HG02759 (cell line): ENCODE results near the gene SRSF12.
A peak's percentile ranks its signal among the peaks of the same experiment; 100 is the strongest.
"Not testable (repeated sequence)": the region's sequence is repeated elsewhere in the genome, so short reads cannot be mapped to it uniquely, and the experiment has no call there.

Experiments used
- ATAC-seq: cut with Tn5 transposase; IDR thresholded peaks from one replicate; pipeline ENCODE4 v1.9.1; 2021; ENCODE audit warnings: mild to moderate bottlenecking, moderate library complexity; ENCODE audit not compliant: unreplicated experiment

SRSF12 gene

DNA sequence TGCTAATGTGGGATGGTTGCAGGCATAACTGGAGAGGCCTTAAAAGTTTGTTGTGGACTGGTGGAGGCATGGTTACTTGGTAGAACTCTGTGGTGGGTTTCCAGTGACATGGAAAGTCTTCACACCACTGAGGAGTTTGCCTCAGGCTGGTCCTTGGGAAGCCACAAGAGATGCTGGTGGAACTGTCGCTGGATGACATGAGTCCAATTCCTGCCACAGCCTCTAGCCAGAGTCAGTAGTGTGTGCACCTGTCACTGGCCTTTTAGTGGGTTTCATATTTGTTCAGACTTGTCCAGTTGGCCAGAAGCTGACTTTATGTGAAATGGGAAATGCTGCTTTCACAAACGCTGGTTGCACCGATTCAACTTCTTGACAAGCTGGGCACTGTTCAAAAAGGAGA, 13.7 kb upstream of the SRSF12 start:
- no peak for ATAC-seq

DNA sequence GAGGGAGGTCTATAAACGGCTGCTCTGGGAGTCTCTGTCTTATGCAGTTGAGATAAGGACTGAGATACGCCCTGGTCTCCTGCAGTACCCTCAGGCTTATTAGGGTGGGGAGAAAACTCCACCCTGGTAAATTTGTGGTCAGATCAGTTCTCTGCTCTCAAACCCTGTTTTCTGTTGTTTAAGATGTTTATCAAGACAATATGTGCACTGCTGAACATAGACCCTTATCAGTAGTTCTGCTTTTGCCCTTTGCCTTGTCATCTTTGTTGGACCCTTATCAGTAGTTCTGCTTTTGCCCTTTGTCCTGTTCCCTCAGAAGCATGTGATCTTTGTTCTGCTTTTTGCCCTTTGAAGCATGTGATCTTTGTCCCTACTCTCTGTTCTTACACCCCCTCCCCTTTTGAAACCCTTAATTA, 10.4 kb upstream of the SRSF12 start:
- ATAC-seq, result not testable (repeated sequence)

GRCh38 chr6:89122625-89123024, 4.8 kb upstream of the SRSF12 start:
- ATAC-seq, result no peak

DNA sequence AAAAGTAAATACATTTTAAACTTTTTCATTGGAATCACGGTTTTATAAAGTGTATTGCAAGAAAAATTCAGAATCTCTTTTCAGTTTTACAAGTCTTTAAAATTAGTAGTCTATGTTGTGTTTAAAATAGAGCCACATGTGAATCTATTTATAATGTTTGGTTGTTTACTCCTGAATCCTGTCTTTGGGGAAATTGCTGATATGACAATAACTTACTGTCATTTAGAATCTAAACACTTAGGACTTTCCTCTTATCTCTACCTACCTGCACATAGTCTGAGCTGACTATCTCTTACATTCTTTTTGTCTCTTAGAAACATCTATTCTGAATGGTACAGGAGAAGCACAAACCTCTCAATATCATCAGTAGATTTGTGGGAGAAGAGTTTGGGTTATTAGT, 4.1 kb upstream of the SRSF12 start:
- ATAC-seq, result no peak

DNA sequence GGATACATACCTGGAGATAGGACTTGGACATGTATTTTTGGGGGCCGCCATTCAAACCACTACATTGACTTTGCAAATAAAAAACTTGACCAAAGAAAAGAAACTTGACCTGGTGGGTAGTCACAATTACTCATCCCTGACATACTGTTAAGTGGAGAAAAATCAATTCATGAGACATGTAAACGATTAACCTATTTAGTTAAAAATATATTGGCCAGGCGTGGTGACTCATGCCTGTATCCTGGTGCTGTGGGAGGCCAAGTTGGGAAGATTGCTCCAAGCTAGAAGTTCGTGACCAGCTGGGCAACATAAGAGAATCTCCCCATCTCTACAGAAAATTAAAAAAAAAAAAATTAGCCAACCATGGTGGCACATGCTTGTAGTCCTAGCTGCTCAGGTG, 2.5 kb upstream of the SRSF12 start:
- no peak for ATAC-seq

DNA sequence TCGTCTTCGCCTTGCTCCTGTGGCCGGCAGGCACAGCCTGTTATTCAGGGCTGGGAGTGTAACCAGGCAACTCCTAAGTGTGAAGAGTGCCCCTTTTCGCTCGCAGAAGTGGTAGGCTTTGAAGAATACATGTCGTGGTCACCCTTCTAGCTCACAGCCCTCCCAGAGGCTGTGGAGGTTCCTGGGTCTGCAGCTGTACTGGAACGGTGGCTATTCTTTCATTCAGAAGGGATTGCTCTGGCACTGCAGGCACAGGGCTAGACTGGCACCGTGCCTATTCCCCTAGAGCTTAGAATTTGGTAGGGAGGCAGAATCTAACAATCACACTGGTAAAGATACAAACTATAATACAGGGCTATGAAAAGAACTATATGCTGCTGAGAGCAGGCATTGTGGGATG, 1.1 kb upstream of the SRSF12 start:
- ATAC-seq, result no peak

DNA sequence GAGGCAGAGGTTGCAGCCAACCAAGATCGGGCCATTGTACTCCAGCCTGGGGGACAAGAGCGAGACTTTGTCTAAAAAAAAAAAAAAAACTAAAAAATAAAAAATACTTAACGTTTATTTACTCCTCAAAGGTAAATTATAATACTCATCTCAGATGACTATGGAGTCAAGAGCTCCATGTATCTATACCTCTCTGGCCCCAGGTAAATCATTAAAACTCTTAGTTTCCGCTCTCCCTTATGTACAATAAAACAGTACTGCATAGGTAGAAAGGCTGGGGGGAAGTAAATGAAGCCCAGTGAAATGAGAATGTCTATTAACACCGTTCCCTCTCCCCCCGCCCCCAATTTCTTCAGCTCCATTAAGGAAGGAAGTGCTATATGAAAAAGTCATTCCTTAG, 1.2 kb downstream of the SRSF12 start:
- no peak for ATAC-seq

- no peak for ATAC-seq
These were observed 5.9 kb downstream of the SRSF12 start for GRCh38 chr6:89111933-89112332.

- ATAC-seq, result no peak
These were observed 7.6 kb downstream of the SRSF12 start for GRCh38 chr6:89110284-89110683.

GRCh38 chr6:89100114-89100513, 17.8 kb downstream of the SRSF12 start:
- ATAC-seq, result no peak

- ATAC-seq, result no peak
These were observed 19.4 kb downstream of the SRSF12 start for GRCh38 chr6:89098461-89098860.

- ATAC-seq, result no peak
These were observed 30.0 kb downstream of the SRSF12 start for GRCh38 chr6:89087881-89088280.

- no peak for ATAC-seq
These were observed 32.3 kb downstream of the SRSF12 start for GRCh38 chr6:89085409-89086205.

- no peak for ATAC-seq
These were observed 32.9 kb downstream of the SRSF12 start for GRCh38 chr6:89084954-89085353.

DNA sequence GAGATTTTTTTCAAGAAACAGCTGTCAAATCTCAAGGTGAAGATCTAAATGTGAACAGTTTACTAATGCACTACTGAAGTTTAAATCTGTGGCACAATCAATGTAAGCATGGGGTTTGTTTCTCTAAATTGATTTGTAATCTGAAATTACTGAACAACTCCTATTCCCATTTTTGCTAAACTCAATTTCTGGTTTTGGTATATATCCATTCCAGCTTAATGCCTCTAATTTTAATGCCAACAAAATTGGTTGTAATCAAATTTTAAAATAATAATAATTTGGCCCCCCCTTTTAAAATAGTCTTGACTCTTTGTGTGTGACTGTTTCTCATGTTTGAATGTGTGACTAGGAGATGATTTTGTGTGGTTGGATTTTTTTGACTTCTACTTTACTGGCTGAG, 33.3 kb downstream of the SRSF12 start:
- no peak for ATAC-seq

DNA sequence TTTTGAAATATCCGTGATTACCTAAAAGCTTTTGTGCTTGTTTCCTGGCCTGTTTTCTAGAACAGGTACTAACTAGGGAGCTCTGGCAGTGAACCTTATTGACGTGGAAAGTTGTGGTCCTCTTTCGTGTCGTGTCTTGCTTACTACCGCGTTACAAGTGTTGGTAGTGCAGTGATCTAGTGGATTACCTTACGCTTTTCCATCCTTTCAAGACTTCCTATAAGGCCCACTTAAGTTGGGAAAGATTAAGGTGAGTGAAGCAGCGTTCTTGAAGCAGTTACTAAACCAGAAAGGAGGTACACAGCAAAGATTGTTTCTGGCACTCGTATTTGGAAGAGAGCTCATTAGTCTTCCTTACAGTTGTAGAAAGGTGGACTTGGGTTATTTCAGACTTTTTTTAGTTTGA, 35.4 kb downstream of the SRSF12 start:
- no peak for ATAC-seq

DNA sequence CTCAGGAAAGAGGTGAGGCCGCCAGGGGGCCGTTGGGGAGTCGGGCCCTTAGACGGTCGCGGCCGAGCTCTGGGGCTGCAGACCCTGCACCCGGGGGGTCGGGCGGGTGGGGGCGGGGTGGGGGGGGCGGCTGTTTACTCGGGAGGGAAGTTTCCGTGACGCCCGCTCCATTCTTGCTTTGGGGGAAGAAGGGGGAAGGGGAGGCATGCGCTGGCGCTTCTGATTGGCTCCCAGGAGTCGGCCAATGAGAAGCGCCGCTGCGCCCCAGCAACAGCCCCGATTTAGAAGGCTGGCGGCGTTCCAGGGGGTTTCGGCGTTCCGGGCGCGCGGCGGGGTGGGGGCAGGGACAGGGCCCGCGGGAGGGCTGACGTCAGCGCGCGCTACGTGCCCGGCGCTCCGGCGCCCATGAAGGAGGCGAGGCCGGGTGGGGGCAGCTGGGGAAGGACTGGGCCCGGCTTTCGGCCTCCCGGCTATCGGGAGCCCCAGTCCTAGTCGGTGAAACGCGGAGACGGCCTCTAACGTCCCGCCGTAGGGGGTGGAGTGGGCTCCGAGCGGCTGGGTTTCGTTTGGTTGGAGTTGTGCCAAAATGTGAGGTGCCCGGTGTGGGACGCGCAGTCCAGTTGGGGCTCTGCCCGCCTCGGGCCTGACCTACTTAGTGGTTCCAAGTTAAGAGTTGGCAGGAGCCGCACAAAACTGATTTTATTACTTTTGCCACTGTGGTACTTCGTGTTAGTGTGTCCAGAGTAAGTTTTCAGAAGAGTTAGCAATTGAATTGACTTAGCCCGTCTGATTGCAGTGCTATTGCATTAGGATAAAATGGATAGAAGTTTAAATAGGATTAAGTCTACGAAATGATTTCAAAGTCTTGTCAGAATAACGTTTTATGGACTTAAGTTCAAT, 36.2 kb downstream of the SRSF12 start:
- ATAC-seq, result peak; percentile 62

DNA sequence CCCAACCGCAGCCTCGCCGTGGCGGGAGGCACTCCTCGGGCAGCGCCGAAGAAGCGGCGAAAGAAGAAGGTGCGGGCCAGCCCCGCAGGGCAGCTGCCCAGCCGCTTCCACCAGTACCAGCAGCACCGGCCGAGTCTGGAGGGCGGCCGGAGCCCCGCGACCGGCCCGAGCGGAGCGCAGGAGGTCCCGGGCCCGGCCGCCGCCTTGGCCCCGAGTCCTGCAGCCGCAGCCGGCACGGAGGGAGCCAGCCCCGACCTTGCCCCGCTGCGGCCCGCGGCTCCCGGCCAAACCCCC, 36.8 kb downstream of the SRSF12 start:
- peak; percentile 16 for ATAC-seq

DNA sequence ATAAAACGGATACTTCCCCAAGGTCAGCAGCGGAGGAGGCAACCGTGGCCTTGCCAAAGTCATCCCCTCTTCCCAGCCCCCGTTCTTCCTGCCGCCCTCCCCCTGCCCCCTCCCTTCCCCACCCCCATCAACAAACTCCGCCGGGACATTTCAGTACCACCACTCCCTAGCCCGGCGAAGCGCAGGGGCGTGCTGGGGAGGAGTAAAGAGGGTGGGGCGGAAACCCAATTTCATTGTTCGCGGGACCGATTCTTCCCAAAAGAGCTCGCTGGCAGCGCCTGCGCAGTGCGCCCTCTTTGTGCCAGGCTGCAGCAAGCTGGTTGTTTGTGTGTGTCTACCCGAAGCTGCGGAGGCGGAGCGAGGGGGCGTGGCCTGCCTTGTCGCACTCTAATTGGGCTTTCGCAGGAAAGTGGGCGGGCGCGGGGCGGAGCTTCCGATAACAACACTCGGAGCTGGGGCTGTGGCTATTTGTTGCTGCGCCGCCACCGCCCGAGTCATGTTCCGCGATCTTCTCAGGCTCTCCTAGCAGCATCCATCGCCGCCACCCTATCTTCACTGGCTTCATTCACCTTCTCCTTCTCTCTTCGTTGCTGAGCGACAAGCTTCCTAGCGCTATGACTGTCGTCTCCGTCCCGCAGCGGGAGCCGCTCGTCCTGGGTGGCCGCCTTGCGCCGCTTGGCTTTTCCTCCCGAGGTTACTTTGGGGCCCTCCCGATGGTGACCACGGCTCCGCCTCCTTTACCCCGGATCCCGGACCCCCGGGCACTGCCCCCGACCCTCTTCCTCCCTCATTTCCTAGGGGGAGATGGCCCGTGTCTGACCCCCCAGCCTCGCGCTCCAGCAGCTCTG, 37.4 kb downstream of the SRSF12 start, which contains the start of gene PNRC1:
Gene PNRC1, plus strand, starts transcription at position 471 of the 848 bp plus-strand sequence. Its CDS starts 144 bp downstream, at position 615.
- peak; percentile 76 for ATAC-seq

- ATAC-seq, result no peak
These were observed 38.2 kb downstream of the SRSF12 start for GRCh38 chr6:89079511-89080234.

DNA sequence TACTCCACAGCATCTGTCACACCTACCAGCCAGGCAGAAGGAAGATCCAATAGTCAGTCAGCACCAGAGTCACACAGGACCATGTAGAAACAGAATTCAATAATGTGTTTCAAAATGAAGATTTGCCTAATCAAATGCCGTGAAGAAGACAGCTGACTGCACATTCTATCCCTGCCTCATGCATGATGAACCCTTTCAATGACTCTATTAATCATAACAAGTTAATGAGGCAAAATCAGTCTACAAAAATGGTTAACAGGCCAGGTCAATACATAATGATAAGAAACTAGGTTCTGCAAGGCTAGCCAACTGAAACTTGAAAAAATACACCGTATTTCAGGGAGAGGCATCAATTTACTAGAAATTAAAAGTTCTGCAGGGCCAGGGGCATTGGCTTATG, 44.0 kb downstream of the SRSF12 start:
- no peak for ATAC-seq
